ENCODE results near the gene ZMIZ2. TPM values are rescaled to one million over a fixed set of nuclear protein-coding genes. Genes with fewer than 3 reads are reported as not detected.

ZMIZ2 gene
- polyA plus RNA-seq, 3 donors = 1.9 to 72.8 (median 3.3) TPM

DNA sequence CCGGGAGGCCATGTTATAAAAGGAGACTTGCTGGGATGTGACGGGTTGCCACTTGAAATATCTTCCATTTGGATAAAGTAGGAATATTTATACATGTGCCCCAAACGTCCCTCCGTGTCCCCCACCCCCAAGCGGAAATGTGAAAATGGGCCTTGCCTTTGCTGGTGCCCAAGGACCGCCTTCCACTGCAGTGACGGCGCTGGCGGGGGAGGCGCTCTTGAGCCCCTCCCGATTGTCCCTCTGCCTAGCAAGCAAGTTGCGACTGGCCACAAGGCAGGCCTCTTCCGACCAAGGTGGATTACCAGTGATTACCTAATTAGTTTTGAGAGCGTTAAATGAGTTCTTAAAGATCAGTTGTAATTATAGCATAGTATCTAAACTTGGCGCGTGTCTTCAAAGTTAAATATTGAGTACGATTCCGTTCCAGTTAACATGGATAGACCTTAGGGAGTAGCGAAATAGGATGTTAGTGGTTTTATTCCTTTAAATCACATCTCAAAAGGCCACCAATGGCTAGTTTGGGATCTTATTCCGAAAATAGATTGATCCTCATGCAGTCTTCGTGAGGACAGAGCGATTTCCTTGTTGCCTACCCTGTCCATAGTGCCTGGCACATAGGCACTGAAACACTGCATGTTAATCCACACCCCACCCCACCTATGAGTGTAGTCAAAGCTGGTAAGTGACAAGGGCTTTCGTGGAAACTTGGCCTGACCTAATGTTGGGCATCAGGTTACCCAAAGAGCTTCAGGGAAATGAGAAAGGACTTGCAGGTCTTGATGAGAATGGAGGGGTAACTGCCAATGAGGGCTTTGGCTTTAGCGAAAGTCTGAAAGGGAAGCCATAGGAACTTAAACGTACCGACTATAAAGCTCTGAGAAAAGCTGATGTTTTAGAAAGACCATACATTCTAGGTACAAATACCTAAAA lies 48.9 kb downstream of the ZMIZ2 start:
- no peaks in the 10 kb centered on the region for H3K9me3 ChIP-seq (replicated peaks in 1 of 2; ENCODE audit: control insufficient read depth in 1 of 2, insufficient read depth in 1 of 2, low read length in 2 of 2)
- peak overlapping the region; percentile 70 to 85 (median 82) for H3K4me3 ChIP-seq (replicated peaks in 1 of 3; ENCODE audit: low read depth in 2 of 3, low read length in 3 of 3)
- Mint-ChIP-seq H3K9me3 (peaks cover 0 to 2% (median 0%) of the 10 kb centered on the region in 7 donors), H3K4me1 (peaks cover 19% of the 10 kb centered on the region), H3K27me3 (ENCODE audit: low read depth in 3 of 3) (peaks cover 0 to 1% (median 0%) of the 10 kb centered on the region in 3 donors), H3K4me3 (peak overlapping the region; percentile 92 to 96), H3K27ac (peak overlapping the region; percentile 97 to 99 (median 98)), H3K36me3 (peaks cover 33 to 35% of the 10 kb centered on the region in 2 donors)
- H3K36me3 ChIP-seq (replicated peaks in 1 of 2; ENCODE audit: control insufficient read depth in 1 of 2, insufficient read depth in 2 of 2, low read length in 2 of 2) = peaks cover 35 to 39% of the 10 kb centered on the region in 2 donors
- DNase-seq = peak; percentile 78 to 86 (median 80)
- peak overlapping the region; percentile 85 for H2AFZ ChIP-seq (ENCODE audit: insufficient read depth, low read depth, low read length, poor library complexity, severe bottlenecking)
- peaks cover 23 to 30% of the 10 kb centered on the region in 2 donors for H3K4me1 ChIP-seq (ENCODE audit: control insufficient read depth in 1 of 2, insufficient read depth in 2 of 2, low read length in 2 of 2)
- peak overlapping the region; percentile 94 to 95 for H3K27ac ChIP-seq (ENCODE audit: low read depth in 1 of 2, low read length in 2 of 2)
- no peaks in the 10 kb centered on the region for H3K27me3 ChIP-seq (ENCODE audit: control insufficient read depth in 2 of 2, insufficient read depth in 2 of 2, low read length in 2 of 2)
- peak overlapping the region; percentile 92 for H3K9ac ChIP-seq (ENCODE audit: insufficient read depth, low read length, poor library complexity, severe bottlenecking)
- H4K20me1 ChIP-seq (ENCODE audit: insufficient read depth, low read length) = peaks cover 35% of the 10 kb centered on the region
- TF ChIP-seq, protein P1, sequence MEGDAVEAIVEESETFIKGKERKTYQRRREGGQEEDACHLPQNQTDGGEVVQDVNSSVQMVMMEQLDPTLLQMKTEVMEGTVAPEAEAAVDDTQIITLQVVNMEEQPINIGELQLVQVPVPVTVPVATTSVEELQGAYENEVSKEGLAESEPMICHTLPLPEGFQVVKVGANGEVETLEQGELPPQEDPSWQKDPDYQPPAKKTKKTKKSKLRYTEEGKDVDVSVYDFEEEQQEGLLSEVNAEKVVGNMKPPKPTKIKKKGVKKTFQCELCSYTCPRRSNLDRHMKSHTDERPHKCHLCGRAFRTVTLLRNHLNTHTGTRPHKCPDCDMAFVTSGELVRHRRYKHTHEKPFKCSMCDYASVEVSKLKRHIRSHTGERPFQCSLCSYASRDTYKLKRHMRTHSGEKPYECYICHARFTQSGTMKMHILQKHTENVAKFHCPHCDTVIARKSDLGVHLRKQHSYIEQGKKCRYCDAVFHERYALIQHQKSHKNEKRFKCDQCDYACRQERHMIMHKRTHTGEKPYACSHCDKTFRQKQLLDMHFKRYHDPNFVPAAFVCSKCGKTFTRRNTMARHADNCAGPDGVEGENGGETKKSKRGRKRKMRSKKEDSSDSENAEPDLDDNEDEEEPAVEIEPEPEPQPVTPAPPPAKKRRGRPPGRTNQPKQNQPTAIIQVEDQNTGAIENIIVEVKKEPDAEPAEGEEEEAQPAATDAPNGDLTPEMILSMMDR (IDR thresholded peaks at IDR 0.05) = peak; percentile 63
- H3K79me2 ChIP-seq (ENCODE audit: insufficient read depth, low read length) = peaks cover 53% of the 10 kb centered on the region
- H3K4me2 ChIP-seq (replicated peaks; ENCODE audit: extremely low read depth, low read length, poor library complexity, severe bottlenecking) = peak overlapping the region; percentile 89
- intact Hi-C loops (cut with micrococcal nuclease) = loop anchor here (2.0 to 5.0 kb wide), 4 partner anchors 45 to 85 kb away; partner anchors contain the start of gene H2AZ2 (in 1 of the 2)
- 0% methylated on average over 10 of the region's 26 CpGs for WGBS (ENCODE audit: insufficient coverage)

DNA sequence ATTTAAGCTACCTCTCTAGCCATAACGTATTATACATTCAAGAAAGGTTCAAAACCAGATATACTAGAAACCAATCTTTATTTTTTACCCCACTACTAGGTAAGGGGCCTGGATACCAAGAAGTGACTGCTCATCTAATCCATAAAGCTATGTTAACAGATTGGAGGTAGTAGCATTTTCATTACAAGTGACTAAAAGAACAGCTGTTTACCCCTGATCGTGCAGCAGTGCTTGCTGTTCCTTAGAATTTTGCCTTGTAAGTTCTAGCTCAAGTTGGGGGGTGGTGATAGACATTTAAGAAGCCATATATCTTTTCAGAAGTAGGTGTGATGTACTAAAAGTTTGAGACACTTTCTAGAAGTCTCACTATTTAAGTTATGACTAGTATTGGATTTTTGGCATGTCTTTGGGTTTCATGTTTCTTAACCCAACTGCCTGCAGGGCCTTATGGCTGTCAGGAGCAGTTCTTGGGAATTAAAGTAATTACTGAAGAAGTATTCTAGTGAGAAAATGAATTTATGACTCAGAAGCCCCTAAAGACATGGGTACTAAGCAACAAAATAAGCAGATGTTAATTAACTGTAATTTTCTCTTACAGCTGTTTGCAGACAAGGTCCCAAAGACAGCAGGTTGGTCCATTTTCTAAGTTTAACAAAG lies 50.1 kb downstream of the ZMIZ2 start:
- WGBS (ENCODE audit: insufficient coverage) = no CpG with 5 or more reads among the region's 2 CpGs
- Mint-ChIP-seq H3K36me3 (peaks cover 45 to 46% of the 10 kb centered on the region in 2 donors), H3K9me3 (peaks cover 0 to 2% (median 0%) of the 10 kb centered on the region in 7 donors), H3K27me3 (ENCODE audit: low read depth in 3 of 3) (peaks cover 0 to 1% (median 0%) of the 10 kb centered on the region in 3 donors), H3K4me3 (peak overlapping the region in 1 of 2 donors; percentile 26), H3K4me1 (peaks cover 19% of the 10 kb centered on the region), H3K27ac (peak overlapping the region in 4 of 7 donors; percentile 22 to 99 (median 64))
- Histone ChIP-seq H2AFZ (ENCODE audit: insufficient read depth, low read depth, low read length, poor library complexity, severe bottlenecking) (no peak overlapping the region), H3K27me3 (ENCODE audit: control insufficient read depth in 2 of 2, insufficient read depth in 2 of 2, low read length in 2 of 2) (no peaks in the 10 kb centered on the region), H3K4me2 (replicated peaks; ENCODE audit: extremely low read depth, low read length, poor library complexity, severe bottlenecking) (peak overlapping the region; percentile 89), H3K4me1 (ENCODE audit: control insufficient read depth in 1 of 2, insufficient read depth in 2 of 2, low read length in 2 of 2) (peaks cover 23 to 30% of the 10 kb centered on the region in 2 donors), H3K27ac (ENCODE audit: low read depth in 1 of 2, low read length in 2 of 2) (peak overlapping the region in 1 of 2 donors; percentile 94), H3K9ac (ENCODE audit: insufficient read depth, low read length, poor library complexity, severe bottlenecking) (no peak overlapping the region), H3K36me3 (replicated peaks in 1 of 2; ENCODE audit: control insufficient read depth in 1 of 2, insufficient read depth in 2 of 2, low read length in 2 of 2) (peaks cover 47 to 51% of the 10 kb centered on the region in 2 donors), H3K79me2 (ENCODE audit: insufficient read depth, low read length) (peaks cover 53% of the 10 kb centered on the region), H4K20me1 (ENCODE audit: insufficient read depth, low read length) (peaks cover 41% of the 10 kb centered on the region), H3K4me3 (replicated peaks in 1 of 3; ENCODE audit: low read depth in 2 of 3, low read length in 3 of 3) (peak overlapping the region in 1 of 3 experiments; percentile 82), H3K9me3 (replicated peaks in 1 of 2; ENCODE audit: control insufficient read depth in 1 of 2, insufficient read depth in 1 of 2, low read length in 2 of 2) (no peaks in the 10 kb centered on the region)
- DNase-seq = no peak
- intact Hi-C loops (cut with micrococcal nuclease) = loop anchor here (5.0 kb wide), 3 partner anchors 44 to 49 kb away; partner anchors contain the start of gene H2AZ2 (in 1 of the 2)
- TF ChIP-seq, protein P1 (IDR thresholded peaks at IDR 0.05) = no peak
